WTC11 (cell line): ENCODE measurements around the gene SSC5D. TPM values are rescaled to one million over a fixed set of nuclear protein-coding genes. Genes with fewer than 3 reads are reported as not detected.
A peak's percentile ranks its signal among the peaks of the same experiment; 100 is the strongest.

Experiments
- ATAC-seq: fragments of 200-7000 bp; cut with Tn5 transposase; 2 replicates; pipeline ENCODE4 v1.10.0; 2021; ENCODE audit warnings: mild to moderate bottlenecking, moderate library complexity
- CTCF ChIA-PET: fragments of 300-600 bp; sonication (Branson Sonifier 250); formaldehyde crosslinking; loops from one replicate; lab custom pipeline; 2021; ENCODE audit warnings: antibody characterized with exemption; lab: Charles Lee
- POLR2A ChIA-PET: fragments of 350-600 bp; sonication (Branson Sonifier 250); formaldehyde crosslinking; loops from one replicate; lab custom pipeline; 2021; ENCODE audit warnings: antibody characterized with exemption; lab: Charles Lee
- DNase-seq: peaks from one replicate; pipeline ENCODE4 v3.0.0; 2021; ENCODE audit warnings: low spot score
- H3K27ac Mint-ChIP-seq: 2 replicates; pipeline ENCODE4 v1.8.0; 2021; ENCODE audit warnings: mixed read lengths
- H3K27me3 Mint-ChIP-seq: 2 replicates; pipeline ENCODE4 v1.8.0; 2021; ENCODE audit warnings: low read depth, mild to moderate bottlenecking, moderate library complexity, mixed read lengths
- H3K36me3 Mint-ChIP-seq: 2 replicates; pipeline ENCODE4 v1.8.0; 2021; ENCODE audit warnings: mixed read lengths
- H3K4me1 Mint-ChIP-seq: 2 replicates; pipeline ENCODE4 v1.8.0; 2022; ENCODE audit warnings: mixed read lengths
- H3K4me3 Mint-ChIP-seq: 2 replicates; pipeline ENCODE4 v1.8.0; 2021; ENCODE audit warnings: mild to moderate bottlenecking, moderate library complexity, mixed read lengths
- H3K9me3 Mint-ChIP-seq: 2 replicates; pipeline ENCODE4 v1.8.0; 2021; ENCODE audit warnings: mixed read lengths
- ATF6 ChIP-seq: sonication (generic); formaldehyde crosslinking; IDR thresholded peaks from 2 replicates; pipeline ENCODE4 v1.8.1; 2023; ENCODE audit warnings: mild to moderate bottlenecking, missing genetic modification reagents
- CBFB ChIP-seq: sonication (generic); formaldehyde crosslinking; IDR thresholded peaks from 2 replicates; pipeline ENCODE4 v1.8.1; 2022; ENCODE audit warnings: mild to moderate bottlenecking, low read depth, missing genetic modification reagents
- CREB1 ChIP-seq: sonication (generic); formaldehyde crosslinking; IDR thresholded peaks from 2 replicates; pipeline ENCODE4 v1.8.0; 2023; ENCODE audit warnings: mild to moderate bottlenecking, missing genetic modification reagents
- ETV6 ChIP-seq: sonication (generic); formaldehyde crosslinking; IDR thresholded peaks from 2 replicates; pipeline ENCODE4 v1.8.1; 2022; ENCODE audit warnings: mild to moderate bottlenecking, missing genetic modification reagents
- GABPB1 ChIP-seq: sonication (generic); formaldehyde crosslinking; IDR thresholded peaks from 2 replicates; pipeline ENCODE4 v1.8.1; 2023; ENCODE audit warnings: mild to moderate bottlenecking, missing genetic modification reagents
- GRHL2 ChIP-seq: fragments of 250-450 bp; sonication (Bioruptor Pico); IDR thresholded peaks from 2 replicates; pipeline ENCODE4 v1.8.0; 2022; ENCODE audit warnings: mild to moderate bottlenecking, moderate library complexity; ENCODE audit not compliant: insufficient replicate concordance, severe bottlenecking
- HMGA2 ChIP-seq: fragments of 250-450 bp; sonication (Bioruptor Pico); IDR thresholded peaks from 2 replicates; pipeline ENCODE4 v1.4.0; 2021; ENCODE audit warnings: mild to moderate bottlenecking, moderate library complexity
- JUN ChIP-seq: sonication (generic); formaldehyde crosslinking; IDR thresholded peaks from 2 replicates; pipeline ENCODE4 v1.8.0; 2023; ENCODE audit warnings: mild to moderate bottlenecking, missing genetic modification reagents
- MXD4 ChIP-seq: fragments of 250-450 bp; sonication (Bioruptor Pico); IDR thresholded peaks from 2 replicates; pipeline ENCODE4 v1.8.0; 2021; ENCODE audit warnings: mild to moderate bottlenecking, moderate library complexity, borderline replicate concordance
- NFATC4 ChIP-seq: fragments of 250-450 bp; sonication (Bioruptor Pico); IDR thresholded peaks from 2 replicates; pipeline ENCODE4 v1.9.0; 2021; ENCODE audit warnings: mild to moderate bottlenecking
- NR1H2 ChIP-seq: sonication (generic); formaldehyde crosslinking; IDR thresholded peaks from 2 replicates; pipeline ENCODE4 v1.9.0; 2021; ENCODE audit warnings: mild to moderate bottlenecking, moderate library complexity, missing genetic modification reagents
- SMAD3 ChIP-seq: sonication (generic); formaldehyde crosslinking; IDR thresholded peaks from 2 replicates; pipeline ENCODE4 v1.8.0; 2022; ENCODE audit warnings: missing genetic modification reagents, mild to moderate bottlenecking, borderline replicate concordance
- TEAD1 ChIP-seq: sonication (generic); formaldehyde crosslinking; IDR thresholded peaks from 2 replicates; pipeline ENCODE4 v1.8.0; 2022; ENCODE audit warnings: mild to moderate bottlenecking, missing genetic modification reagents
- ZMAT4 ChIP-seq: fragments of 250-450 bp; sonication (Bioruptor Pico); IDR thresholded peaks from 2 replicates; pipeline ENCODE4 v1.9.0; 2021; ENCODE audit warnings: mild to moderate bottlenecking
- ZNF219 ChIP-seq: sonication (generic); formaldehyde crosslinking; IDR thresholded peaks from 2 replicates; pipeline ENCODE4 v1.8.0; 2023; ENCODE audit warnings: missing genetic modification reagents, mild to moderate bottlenecking, borderline replicate concordance
- ZNF263 ChIP-seq: sonication (generic); formaldehyde crosslinking; IDR thresholded peaks from 2 replicates; pipeline ENCODE4 v1.8.1; 2022; ENCODE audit warnings: low read depth, mild to moderate bottlenecking, moderate library complexity, missing genetic modification reagents
- ZNF317 ChIP-seq: sonication (generic); formaldehyde crosslinking; IDR thresholded peaks from 2 replicates; pipeline ENCODE4 v1.8.1; 2023; ENCODE audit warnings: low read depth, mild to moderate bottlenecking, moderate library complexity, missing genetic modification reagents, borderline replicate concordance
- ZNF416 ChIP-seq: fragments of 250-450 bp; sonication (Bioruptor Pico); IDR thresholded peaks from 2 replicates; pipeline ENCODE4 v1.9.0; 2021; ENCODE audit warnings: mild to moderate bottlenecking, inconsistent platforms
- ZNF425 ChIP-seq: fragments of 250-450 bp; sonication (Bioruptor Pico); conservative IDR thresholded peaks from 2 replicates; pipeline ENCODE4 v1.9.0; 2021; ENCODE audit warnings: mild to moderate bottlenecking
- total RNA-seq: library from RNA; stranded (reverse); gene quantifications from 3 replicates; pipeline ENCODE4 v1.2.3, GENCODE V29; 2021
- TF ChIP-seq, protein P1 (sequence below): sonication (generic); formaldehyde crosslinking; conservative IDR thresholded peaks from 2 replicates; pipeline ENCODE4 v1.8.1; 2022; ENCODE audit warnings: mild to moderate bottlenecking, missing genetic modification reagents
- TF ChIP-seq, protein P2 (sequence below): fragments of 250-450 bp; sonication (Bioruptor Pico); IDR thresholded peaks from 2 replicates; pipeline ENCODE4 v1.9.0; 2021; ENCODE audit warnings: mild to moderate bottlenecking
- TF ChIP-seq, protein P3 (sequence below): sonication (generic); formaldehyde crosslinking; conservative IDR thresholded peaks from 2 replicates; pipeline ENCODE4 v1.8.1; 2023; ENCODE audit warnings: mild to moderate bottlenecking, low read depth, missing genetic modification reagents, moderate library complexity

SSC5D gene
- total RNA-seq, 1 experiment from 2014 or later = 2.9 TPM

- TF ChIP-seq GRHL2 (CRISPR knock-in tag) = no peak
- TF ChIP-seq, protein P1, sequence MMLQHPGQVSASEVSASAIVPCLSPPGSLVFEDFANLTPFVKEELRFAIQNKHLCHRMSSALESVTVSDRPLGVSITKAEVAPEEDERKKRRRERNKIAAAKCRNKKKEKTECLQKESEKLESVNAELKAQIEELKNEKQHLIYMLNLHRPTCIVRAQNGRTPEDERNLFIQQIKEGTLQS = 0 out of 2 replicates have a peak, but pooled peaks have one; percentile 51
- 0 out of 2 replicates have a peak, but pooled peaks have one; percentile 19 for TF ChIP-seq GABPB1
- no peak for TF ChIP-seq MXD4 (CRISPR knock-in tag)
- peak; percentile 79 for TF ChIP-seq JUN (CRISPR knock-in tag)
- no peak for TF ChIP-seq CBFB (CRISPR knock-in tag)
- no peak for TF ChIP-seq ZNF416 (CRISPR knock-in tag)
Observed at GRCh38 chr19:55476100-55476775, 12.0 kb upstream of the SSC5D start, which contains the start of gene ZNF628 (continued).

- H3K27ac Mint-ChIP-seq = peak overlapping the region; percentile 77
- no peak for TF ChIP-seq ZNF317
- TF ChIP-seq, protein P2, sequence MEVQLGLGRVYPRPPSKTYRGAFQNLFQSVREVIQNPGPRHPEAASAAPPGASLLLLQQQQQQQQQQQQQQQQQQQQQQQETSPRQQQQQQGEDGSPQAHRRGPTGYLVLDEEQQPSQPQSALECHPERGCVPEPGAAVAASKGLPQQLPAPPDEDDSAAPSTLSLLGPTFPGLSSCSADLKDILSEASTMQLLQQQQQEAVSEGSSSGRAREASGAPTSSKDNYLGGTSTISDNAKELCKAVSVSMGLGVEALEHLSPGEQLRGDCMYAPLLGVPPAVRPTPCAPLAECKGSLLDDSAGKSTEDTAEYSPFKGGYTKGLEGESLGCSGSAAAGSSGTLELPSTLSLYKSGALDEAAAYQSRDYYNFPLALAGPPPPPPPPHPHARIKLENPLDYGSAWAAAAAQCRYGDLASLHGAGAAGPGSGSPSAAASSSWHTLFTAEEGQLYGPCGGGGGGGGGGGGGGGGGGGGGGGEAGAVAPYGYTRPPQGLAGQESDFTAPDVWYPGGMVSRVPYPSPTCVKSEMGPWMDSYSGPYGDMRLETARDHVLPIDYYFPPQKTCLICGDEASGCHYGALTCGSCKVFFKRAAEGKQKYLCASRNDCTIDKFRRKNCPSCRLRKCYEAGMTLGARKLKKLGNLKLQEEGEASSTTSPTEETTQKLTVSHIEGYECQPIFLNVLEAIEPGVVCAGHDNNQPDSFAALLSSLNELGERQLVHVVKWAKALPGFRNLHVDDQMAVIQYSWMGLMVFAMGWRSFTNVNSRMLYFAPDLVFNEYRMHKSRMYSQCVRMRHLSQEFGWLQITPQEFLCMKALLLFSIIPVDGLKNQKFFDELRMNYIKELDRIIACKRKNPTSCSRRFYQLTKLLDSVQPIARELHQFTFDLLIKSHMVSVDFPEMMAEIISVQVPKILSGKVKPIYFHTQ (CRISPR knock-in tag) = no peak
- no peak for TF ChIP-seq TEAD1 (CRISPR knock-in tag)
- TF ChIP-seq ZNF263 (CRISPR knock-in tag) = no peak
- TF ChIP-seq ATF6 (CRISPR knock-in tag) = no peak
- no peak for TF ChIP-seq CREB1
- TF ChIP-seq NFATC4 (CRISPR knock-in tag) = no peak
- TF ChIP-seq, protein P3, sequence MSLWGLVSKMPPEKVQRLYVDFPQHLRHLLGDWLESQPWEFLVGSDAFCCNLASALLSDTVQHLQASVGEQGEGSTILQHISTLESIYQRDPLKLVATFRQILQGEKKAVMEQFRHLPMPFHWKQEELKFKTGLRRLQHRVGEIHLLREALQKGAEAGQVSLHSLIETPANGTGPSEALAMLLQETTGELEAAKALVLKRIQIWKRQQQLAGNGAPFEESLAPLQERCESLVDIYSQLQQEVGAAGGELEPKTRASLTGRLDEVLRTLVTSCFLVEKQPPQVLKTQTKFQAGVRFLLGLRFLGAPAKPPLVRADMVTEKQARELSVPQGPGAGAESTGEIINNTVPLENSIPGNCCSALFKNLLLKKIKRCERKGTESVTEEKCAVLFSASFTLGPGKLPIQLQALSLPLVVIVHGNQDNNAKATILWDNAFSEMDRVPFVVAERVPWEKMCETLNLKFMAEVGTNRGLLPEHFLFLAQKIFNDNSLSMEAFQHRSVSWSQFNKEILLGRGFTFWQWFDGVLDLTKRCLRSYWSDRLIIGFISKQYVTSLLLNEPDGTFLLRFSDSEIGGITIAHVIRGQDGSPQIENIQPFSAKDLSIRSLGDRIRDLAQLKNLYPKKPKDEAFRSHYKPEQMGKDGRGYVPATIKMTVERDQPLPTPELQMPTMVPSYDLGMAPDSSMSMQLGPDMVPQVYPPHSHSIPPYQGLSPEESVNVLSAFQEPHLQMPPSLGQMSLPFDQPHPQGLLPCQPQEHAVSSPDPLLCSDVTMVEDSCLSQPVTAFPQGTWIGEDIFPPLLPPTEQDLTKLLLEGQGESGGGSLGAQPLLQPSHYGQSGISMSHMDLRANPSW (CRISPR knock-in tag) = no peak
- TF ChIP-seq ETV6 (CRISPR knock-in tag) = no peak
- no peak for TF ChIP-seq ZMAT4
- TF ChIP-seq NR1H2 = no peak
- TF ChIP-seq HMGA2 (CRISPR knock-in tag) = no peak
- TF ChIP-seq ZNF219 (CRISPR knock-in tag) = no peak
- no peak for TF ChIP-seq SMAD3
- TF ChIP-seq ZNF425 (CRISPR knock-in tag) = no peak
Observed at GRCh38 chr19:55477905-55478304, 10.3 kb upstream of the SSC5D start.

More at GRCh38 chr19:55477905-55478304, 10.3 kb upstream of the SSC5D start:
- ChIA-PET CTCF (interaction anchor here (1.7 to 4.5 kb wide), 3 partner anchors 10 to 27 kb away, joined by 6 to 68 read pairs (median 6); partner anchors contain the start of gene ISOC2), POLR2A (no interaction called here)
- DNase-seq (no peak), ATAC-seq (no peak)
- no peaks in the 10 kb centered on the region for H3K36me3 Mint-ChIP-seq
- peaks cover 27% of the 10 kb centered on the region for H3K4me1 Mint-ChIP-seq
- no peaks in the 10 kb centered on the region for H3K9me3 Mint-ChIP-seq
- peaks cover 9% of the 10 kb centered on the region for H3K27me3 Mint-ChIP-seq
- H3K4me3 Mint-ChIP-seq = peak overlapping the region; percentile 85
